Dedifferentiated amniotic fluid mesenchymal stem cell (primary cell): Measurements from ENCODE around the gene CAPN7.
A peak's percentile ranks its signal among the peaks of the same experiment; 100 is the strongest.

Experiments used
- DNase-seq: peaks from one replicate; pipeline ENCODE4 v3.0.0-alpha.2; 2016; ENCODE audit errors: extremely low spot score

The CAPN7 gene

DNA sequence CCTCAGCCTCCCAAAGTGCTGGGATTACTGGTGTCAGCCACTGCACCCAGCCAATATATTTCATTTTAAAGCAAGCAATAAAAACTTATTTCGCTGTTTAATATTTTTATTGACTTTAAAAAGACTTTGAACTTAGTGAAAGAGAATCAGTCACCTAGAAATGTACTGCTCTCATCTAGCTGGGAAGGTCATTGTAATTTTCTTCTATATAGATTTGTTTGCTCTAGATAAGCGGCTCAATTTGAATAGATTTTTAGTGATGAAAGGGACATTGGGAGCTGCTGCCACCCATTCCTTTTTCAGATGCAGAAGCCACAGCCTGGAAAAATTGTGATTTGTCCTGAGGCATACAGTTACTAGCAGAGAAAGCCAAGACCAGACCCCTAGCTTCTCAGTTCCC is 40.1 kb downstream of the CAPN7 start:
- DNase-seq, result no peak

DNA sequence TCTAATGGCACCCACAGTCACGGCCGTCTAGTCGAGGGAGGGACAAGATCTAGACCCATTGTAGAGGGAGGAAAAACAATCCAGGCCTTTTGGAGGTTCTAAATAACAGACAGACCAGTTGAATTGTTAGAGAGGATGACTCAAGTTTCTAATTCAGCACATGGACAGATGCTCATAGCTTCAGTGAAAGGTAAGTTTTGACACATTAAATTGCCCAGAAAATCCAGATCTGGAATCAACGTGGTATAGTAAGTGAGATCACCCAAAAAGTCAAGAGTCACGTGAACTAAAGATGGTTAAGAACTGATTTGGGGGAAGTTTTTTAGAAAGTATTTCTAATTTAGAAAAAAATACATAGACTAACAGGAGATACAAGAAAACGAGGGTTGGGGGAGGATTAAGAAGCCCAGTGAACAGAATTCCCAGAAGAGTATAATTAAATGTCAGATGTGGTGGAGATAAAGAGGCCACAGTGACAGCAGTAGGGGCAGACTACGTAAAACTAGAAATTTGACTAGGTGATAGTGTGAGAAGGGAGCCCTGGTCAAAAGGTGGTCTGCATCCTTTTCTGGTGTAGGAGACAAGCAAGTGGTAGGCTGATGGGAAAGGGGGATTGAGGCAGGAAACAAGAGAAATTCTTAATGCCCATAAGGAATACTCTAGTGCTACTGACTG is 47.1 kb downstream of the CAPN7 start:
- DNase-seq, result no peak

DNA sequence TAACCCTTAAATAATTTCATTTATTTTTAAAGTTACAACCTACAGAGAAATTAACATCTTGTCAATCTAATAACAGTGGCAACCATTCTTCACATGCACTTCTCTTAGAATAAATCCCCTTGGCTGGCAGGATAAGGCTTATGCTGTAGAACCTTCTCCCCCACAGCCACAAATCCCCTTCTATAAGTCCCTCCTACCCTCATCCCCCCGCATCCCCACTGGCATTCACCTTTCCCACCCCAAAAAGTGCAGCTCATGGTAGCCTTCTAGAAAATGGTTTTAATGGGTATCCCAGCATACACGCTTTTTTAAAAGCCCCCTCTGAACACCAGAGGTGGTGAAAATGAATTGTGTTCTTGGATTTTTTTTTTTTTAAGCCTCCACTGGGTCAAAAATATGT is 49.2 kb downstream of the CAPN7 start:
- DNase-seq, result no peak

DNA sequence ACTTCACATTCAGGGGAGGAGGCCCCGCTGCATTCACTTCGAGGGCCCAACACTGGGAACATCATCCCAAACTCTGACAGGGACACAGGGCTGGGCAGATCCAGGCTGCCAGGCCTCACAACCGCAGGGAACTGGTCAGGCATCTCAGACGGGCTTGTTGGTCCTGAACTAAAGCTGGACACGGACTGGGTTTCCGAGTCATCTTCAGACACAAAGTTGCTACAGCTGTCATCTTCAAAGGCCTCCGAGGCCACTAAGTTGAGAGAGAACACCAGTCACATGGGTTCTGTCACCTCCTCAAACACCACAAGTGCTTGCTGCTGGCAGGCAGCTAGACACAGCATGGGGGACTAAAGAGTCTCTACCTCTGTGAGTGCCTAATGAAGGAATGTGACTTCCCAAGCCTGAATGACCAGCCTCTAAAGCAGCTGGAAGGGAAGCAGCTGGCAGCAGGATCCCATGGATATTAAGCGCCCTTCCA is 50.9 kb downstream of the CAPN7 start:
- DNase-seq, result no peak

DNA sequence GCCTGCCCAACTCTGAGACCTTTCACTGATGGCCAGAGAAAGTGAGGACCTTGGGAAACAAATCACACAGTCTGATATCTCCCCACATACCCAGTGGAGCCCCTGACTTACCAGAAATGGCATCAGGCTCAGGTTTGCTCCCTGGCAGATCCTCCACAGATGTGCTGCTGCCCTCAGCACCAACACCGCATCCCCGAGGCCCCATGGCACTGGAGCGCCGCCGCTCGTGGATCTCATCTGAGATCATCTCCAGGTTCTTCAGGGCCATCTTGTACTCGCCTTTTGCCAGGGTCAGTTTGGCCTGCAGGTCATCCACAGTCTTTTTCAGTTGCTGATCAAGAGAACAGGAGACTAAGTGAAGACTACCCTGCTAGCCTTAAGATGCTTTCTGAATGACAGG is 52.7 kb downstream of the CAPN7 start:
- DNase-seq, result no peak

DNA sequence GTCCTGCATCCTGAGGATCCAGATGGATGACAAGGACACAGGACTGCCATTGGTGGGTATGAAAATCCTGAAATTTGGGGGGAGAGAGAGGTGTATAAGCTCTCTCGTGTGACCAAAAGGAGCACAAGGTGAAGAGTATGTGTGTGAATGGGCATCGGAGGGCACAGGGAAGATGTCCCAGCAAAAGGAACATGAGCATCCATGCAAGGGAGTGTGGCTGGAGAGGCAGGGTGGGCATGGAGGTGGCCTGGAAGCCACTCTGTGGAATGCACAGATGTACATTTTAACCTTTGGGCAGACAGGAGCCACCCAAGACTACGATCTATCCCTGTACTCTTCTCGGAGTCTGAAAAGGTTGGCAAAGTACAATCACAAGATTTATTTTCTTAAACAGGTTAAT is 54.5 kb downstream of the CAPN7 start:
- DNase-seq, result no peak

DNA sequence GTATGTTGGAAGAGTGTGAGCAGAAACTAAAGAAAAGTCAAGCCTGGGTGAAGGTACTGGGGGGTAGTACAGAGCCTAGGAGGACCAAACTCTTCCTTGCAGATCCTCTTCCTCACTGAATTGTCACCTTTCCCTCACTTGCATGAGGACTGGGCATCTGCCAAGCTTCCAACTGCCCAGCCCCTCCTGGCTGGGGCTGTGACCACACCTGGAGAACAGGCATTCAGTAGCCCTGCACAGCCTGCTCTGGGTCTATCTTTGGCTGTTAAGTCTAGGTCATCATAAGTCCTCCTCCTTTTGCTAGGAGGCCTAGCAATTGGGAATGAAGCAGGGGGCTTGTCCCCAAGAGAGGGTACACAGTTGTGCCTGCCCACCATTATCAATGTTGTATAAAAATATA is 55.2 kb downstream of the CAPN7 start:
- DNase-seq, result no peak

DNA sequence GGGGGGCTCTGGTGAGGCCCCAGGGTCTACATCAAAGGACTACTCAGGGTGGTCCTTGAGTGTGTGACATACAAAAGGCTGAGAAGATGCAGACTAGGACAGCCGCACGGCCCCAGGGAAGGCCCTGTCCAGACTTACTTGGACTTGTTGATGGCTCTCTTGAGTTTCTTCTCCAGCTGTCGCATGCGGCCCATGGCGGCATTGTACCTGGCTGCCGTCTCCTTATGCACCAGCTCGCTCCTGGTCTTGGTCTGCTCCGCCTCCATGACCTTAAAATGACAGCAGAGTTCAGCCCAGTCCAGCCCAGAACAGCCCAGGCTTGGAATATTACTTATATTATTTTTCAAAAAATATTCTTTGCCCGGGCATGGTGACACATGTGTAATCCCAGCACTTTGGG is 56.0 kb downstream of the CAPN7 start:
- no peak for DNase-seq

DNA sequence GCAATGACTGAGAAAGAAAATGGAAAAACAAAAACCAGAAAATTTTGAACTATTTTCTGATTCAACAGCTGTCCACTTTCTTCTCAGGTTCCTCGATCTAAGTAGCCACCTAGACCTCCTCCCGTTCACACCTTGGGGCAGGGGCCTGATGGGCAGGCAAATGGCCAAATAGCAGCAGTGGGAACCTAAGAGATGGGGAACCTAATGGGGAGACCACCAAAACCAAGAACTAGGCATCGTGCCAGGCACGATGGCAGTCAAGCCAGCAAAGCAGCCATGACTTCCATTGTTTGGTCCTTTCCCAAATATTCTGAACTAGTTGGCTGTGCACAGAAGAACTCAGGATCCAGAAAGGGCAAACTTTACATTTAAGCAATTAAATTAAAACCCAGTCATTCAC is 57.1 kb downstream of the CAPN7 start:
- no peak for DNase-seq

DNA sequence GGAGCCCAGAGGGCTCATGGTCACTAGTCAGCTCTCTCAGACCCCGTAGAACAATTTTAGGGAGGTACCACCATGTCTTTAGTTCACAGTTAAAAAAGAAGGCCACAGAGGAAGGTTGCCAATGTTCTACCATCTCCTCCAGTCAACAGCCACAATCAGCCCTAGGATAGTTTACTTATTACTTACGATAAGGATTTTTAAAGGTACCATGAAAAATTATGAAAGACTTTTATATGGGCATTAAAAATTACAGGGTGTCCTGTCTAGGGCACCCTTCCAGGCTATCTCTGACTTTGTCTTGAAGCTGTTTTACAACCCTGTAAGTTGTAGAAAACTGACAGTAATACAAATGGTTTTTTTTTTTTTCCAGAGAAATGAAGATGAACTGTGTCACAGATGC is 57.9 kb downstream of the CAPN7 start:
- no peak for DNase-seq

DNA sequence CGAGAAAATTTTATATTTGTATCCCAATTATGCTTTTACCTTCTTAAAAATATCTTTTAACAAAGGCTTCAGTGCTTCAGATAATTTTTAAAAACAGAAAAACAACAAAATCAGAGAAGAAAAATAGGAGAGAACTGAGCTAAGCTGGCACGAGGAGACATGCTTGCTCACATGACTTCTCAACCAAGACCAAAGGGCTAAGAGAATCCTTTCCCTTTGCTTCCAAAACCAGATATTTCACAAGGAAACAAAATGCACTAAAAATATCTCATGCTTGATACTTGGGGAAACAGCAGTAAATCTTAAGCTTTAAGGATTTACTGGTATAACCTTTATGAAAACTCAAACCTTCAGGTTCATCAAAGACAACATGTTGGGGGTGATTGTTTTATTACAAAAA is 58.4 kb downstream of the CAPN7 start:
- DNase-seq, result no peak

DNA sequence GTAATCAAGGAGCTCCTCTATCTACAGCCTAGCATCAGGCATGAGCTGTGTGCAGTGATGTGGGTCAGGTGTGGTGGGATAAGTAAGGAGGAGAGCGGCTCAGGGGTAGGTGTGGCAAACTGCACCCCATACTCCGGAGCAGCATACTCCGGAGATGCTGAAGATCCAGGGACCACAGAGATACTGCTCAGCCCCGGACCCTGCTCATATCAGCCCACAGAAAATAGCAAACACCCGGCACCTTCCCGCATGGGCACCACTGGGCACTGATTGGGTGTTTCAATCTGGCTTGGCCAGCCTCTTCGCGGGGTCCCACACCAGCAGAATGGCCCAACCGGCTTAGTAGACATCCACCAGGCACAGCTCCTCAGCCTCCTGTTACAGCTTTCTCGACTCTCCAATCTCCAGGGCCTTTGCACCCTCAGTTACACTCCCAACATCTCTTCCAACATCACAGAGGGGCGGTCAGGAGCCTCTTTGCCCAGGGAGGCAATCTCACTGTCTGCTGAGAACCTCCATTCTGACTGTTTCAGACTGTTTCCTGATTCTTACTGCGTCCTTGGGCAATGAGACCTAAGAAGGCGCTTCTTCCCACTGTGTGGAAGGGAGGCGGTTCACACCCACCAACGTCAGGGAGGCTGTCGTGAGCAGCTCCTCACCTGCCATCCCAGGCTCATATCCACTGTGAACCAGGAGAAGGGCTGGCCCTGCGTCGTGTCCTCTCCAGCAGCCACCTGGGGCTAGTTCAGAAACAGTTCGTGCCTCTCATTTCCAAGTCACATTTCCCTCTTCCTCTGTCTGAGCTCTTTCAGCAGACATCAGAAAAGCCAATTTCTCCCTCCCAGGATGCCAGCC is 59.8 kb downstream of the CAPN7 start:
- DNase-seq, result no peak

DNA sequence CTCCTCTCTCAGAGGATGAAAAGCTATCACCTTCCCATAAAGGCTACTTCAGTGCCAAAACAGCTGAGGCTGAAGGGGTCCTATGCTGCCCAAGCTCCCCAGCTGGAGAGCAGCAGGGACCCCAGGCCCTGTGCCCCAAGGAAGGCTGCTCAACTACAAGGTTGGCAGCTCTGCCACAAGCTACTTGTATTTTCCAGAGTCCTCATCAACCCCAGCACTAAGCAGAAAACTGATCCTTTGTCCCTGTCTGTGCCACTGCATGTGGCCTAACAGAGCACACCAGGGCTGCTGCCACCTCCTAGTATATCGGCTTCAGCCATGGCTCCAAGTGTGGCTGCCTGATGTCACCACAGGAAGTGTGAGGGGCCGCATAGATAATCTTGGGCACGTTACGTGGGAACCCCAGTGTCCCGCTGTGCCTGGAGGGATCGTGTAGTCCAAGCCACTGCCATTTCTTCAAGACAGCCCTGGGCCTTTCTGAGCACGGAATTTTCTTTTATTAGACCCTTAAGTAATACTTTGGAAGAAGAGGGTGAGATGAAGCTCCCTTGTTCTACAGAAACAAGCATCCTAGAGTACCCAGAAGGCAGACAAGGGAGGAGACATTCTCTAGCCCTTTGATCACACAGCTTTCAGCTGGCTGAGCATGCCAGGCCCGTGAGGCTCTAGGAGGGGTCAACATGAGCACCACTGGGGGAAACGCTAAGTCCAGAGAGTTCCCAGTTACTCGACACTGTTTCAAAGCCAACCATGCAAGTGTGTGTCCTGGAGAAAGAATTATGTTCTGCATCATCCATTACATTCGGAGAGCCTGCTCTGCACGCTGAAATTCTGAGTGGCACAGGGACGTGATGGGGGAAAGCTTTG is 60.7 kb downstream of the CAPN7 start:
- no peak for DNase-seq

DNA sequence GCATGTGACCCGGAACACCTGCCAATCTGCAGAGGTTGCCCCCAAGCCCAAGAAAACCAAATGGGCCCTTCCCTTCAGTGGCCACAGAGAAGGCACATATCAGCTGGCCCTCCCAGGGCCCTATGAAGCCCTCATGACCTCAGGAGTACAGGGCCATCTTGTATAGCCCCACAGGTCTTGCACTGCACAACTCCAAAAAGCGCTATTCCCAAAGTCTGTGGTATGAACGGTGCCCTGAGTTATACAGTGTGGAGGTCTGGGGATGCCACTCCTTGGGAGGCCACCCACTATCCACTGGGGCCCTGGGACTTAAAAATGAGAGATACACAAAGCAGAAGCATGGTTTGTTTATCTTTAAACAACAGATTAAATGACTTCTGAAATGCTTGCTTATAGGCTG is 61.5 kb downstream of the CAPN7 start:
- no peak for DNase-seq

DNA sequence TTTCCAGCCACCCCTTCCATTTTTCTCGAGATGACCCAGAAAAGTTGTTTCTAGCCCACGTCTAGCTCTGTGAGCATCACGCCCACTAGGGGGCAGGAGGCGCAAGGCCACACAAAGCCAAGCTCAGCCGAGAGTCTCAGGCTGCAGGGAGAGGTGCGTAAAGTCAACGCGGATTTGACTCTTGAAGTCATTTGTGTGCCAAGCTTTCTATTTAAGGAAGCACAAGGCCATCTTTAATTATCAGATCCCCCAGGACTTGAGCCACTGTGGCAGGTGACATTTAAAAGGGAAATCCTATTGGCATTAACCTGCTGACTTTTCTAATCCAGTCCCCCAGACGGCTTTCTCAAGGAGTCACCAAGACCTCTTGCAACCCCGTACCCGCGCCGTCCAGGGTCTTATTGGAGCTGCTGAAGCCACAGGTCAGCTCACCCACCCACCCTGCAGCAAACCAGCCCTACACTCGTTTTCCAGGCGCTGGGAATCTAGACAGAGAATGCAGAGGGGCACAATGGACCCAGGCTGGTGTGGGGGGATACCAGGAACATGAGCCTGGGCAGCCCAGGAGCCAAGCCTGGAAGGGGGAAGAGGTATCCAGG is 62.1 kb downstream of the CAPN7 start:
- DNase-seq, result peak; percentile 83

DNA sequence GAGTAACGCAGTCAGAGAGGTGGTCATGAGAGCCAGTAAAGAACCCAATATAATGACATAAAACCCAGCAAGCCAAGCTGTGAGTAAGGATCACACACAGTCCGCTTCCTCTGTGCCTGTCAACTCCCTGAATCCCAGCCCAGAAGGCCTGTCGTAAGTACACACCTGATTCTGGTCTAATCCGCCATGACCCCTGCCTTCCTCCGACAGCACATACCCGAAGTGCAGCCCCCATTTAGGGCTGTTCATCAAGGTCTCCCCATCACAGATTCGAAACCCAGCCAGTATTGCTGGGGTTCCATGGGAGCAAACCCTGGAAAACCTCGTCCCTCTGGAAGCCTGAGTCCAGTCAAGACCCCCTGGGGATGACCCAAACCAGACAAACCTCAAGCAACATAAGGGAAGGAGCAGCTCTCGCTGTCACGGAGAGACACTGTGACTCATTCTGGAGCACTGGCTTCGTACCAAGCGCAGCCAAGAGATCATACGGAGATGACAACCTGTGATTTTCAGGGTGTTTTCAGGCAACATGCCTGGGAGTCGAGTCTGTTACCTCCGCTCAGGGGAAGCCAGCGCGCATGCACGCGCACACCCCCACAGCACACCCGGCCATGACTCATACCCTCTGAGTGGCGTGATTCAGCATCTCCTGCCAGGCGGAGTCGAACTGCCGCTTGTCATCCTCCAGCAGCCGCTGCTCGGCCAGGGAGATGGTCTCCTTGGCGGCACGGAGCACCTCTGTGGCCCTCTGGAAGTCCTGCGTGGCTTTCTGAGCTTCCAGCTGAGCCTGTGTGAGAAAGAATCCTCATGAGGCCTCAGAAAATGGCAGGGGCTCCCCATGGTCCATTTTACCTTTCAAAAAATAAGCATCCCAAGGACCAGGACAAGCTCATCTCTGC is 63.3 kb downstream of the CAPN7 start:
- no peak for DNase-seq

DNA sequence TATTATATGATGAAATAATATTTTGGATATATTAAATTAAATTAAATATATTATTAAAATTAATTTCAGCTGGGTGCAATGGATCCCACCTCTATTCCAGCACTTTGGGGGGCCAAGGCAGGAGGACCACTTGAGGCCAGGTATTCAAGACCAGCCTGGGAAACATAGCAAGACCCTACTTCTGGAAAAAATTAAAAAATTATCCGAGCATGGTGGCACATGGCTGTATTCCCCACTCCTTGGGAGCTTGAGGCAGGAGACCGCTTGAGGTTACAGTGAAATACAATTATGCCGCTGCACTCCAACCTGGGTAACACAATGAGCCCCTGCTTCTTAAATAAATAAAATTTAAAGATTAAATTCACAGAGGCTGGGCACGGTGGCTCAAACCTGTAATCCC is 65.0 kb downstream of the CAPN7 start:
- DNase-seq, result no peak

DNA sequence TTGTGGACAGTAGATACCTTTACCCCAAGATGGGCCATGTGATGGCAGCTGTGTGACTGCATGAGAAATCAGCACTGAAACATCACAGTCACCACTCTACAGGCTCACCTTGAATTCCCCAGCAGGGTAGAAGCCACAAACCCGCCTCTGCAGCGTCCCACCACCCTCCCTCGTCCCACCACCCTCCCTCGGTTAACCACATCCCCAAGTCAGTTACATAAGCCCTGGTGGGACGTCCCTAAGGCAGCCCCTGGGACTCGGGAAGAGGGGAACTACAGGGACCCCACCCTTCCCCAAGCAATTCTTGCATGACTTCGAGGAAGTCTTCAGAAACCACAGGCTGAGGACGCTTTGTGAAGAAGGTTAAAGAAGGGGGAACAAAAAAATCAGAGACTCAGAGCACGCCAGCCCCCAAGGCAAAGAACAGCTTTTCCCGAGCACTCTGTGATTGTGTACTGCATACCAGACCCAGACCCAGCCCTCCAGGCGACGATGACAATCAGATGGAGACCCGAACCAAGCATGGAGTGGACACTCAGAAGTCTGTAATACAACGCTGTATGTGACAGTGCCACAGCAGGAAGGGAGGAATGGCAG is 65.8 kb downstream of the CAPN7 start:
- no peak for DNase-seq

DNA sequence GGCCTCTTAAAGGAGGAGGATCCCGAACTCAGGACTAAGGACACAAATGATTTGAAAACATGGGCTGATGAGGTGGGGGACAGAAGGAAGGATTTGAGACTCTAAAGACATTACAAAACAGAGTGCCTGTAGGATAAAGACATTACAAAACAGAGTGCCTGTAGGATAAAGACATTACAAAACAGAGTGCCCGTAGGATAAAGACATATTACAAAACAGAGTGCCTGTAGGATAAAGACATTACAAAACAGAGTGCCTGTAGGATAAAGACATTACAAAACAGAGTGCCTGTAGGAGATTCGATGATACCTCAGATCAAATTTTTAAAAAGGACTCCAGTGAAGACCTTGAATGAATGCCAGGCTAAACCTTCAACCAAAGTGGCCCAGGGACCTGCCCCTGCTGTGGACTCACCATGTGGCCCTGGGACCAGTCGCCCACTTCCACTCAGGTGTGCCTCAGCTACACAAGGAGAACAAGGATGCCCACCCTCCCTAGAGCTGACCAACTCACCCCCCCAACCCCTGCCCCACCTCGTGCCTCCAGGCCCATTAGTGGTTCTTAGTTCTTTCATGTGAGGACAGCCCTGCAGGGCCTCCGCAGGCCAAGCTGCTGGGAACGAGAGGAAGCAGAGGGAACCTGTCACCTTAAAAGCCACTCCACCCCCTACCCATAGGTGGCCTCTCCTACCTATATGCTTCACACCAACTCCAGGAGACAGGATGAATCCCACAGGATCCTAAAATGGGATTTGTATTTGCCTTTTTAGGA is 66.6 kb downstream of the CAPN7 start:
- no peak for DNase-seq

DNA sequence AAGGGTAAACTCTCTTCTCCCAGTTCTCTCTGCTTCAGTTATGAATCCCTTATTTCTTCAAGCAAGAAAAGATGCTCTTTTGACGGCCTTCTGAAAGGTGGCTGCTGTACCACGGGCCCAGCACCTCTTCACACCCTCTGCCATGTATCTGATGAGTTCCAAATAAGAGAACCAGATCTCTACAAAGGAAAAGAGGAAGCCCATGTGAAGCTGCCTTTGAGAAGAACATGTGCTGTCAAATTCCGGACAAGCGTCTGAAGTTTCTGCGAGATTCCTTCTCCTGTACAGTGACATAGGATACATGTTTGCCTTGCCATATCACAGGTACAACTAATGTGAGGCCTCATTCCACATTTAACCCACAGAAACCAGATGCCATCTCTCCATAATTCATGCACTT is 67.2 kb downstream of the CAPN7 start:
- DNase-seq, result no peak
